Nephron progenitor cell (in vitro differentiated cells): ENCODE measurements around the gene TNFRSF6B.
A peak's percentile ranks its signal among the peaks of the same experiment; 100 is the strongest.

Experiments used
- DNase-seq: peaks from one replicate; pipeline ENCODE4 v3.0.0; 2021
- H3K27ac Mint-ChIP-seq: 2 replicates; pipeline ENCODE4 v1.8.0; 2021; ENCODE audit warnings: mild to moderate bottlenecking, moderate library complexity, mixed read lengths
- H3K27me3 Mint-ChIP-seq: 2 replicates; pipeline ENCODE4 v1.8.0; 2021; ENCODE audit warnings: mild to moderate bottlenecking, low read depth, mixed read lengths; ENCODE audit not compliant: poor library complexity
- H3K36me3 Mint-ChIP-seq: 2 replicates; pipeline ENCODE4 v1.8.0; 2021; ENCODE audit warnings: low read depth, mixed read lengths
- H3K4me1 Mint-ChIP-seq: 2 replicates; pipeline ENCODE4 v1.8.0; 2021; ENCODE audit warnings: mixed read lengths
- H3K4me3 Mint-ChIP-seq: 2 replicates; pipeline ENCODE4 v1.8.0; 2021; ENCODE audit warnings: mild to moderate bottlenecking, moderate library complexity, mixed read lengths
- H3K9me3 Mint-ChIP-seq: 2 replicates; pipeline ENCODE4 v1.8.0; 2021; ENCODE audit warnings: mild to moderate bottlenecking, moderate library complexity, mixed read lengths
- CTCF ChIP-seq: fragments of 200-600 bp; sonication (generic); IDR thresholded peaks from 2 replicates; pipeline ENCODE4 v1.5.0; 2021; ENCODE audit warnings: antibody characterized with exemption

TNFRSF6B gene

GRCh38 chr20:63737695-63737944 lies 41.2 kb downstream of the TNFRSF6B start:
- no peak overlapping the region for H3K27ac Mint-ChIP-seq
- H3K36me3 Mint-ChIP-seq = peaks cover 14% of the 10 kb centered on the region
- TF ChIP-seq CTCF = no peak
- no peak for DNase-seq
- H3K9me3 Mint-ChIP-seq = no peaks in the 10 kb centered on the region
- H3K27me3 Mint-ChIP-seq = peaks cover 8% of the 10 kb centered on the region
- no peaks in the 10 kb centered on the region for H3K4me1 Mint-ChIP-seq
- no peak overlapping the region for H3K4me3 Mint-ChIP-seq

GRCh38 chr20:63737945-63738686 lies 41.7 kb downstream of the TNFRSF6B start:
- TF ChIP-seq CTCF = no peak
- Mint-ChIP-seq H3K4me3 (no peak overlapping the region), H3K9me3 (no peaks in the 10 kb centered on the region), H3K27ac (no peak overlapping the region), H3K36me3 (peaks cover 14% of the 10 kb centered on the region), H3K27me3 (peaks cover 8% of the 10 kb centered on the region), H3K4me1 (peaks cover under 1% of the 10 kb centered on the region)
- DNase-seq = no peak

- no peaks in the 10 kb centered on the region for H3K9me3 Mint-ChIP-seq
- peaks cover 14% of the 10 kb centered on the region for H3K36me3 Mint-ChIP-seq
- TF ChIP-seq CTCF = no peak
- no peak overlapping the region for H3K4me3 Mint-ChIP-seq
- peak; percentile 75 for DNase-seq
- peaks cover 8% of the 10 kb centered on the region for H3K27me3 Mint-ChIP-seq
- peaks cover 6% of the 10 kb centered on the region for H3K4me1 Mint-ChIP-seq
- H3K27ac Mint-ChIP-seq = no peak overlapping the region
Observed at GRCh38 chr20:63738687-63739129, 42.3 kb downstream of the TNFRSF6B start.

- H3K9me3 Mint-ChIP-seq = no peaks in the 10 kb centered on the region
- DNase-seq = peak; percentile 84
- no peak for TF ChIP-seq CTCF
- H3K4me3 Mint-ChIP-seq = peak within 1 kb of the TSS; percentile 75
- H3K27me3 Mint-ChIP-seq = peaks cover 8% of the 10 kb centered on the region
- H3K36me3 Mint-ChIP-seq = peaks cover 10% of the 10 kb centered on the region
- H3K4me1 Mint-ChIP-seq = peaks cover 9% of the 10 kb centered on the region
- no peak within 1 kb of the TSS for H3K27ac Mint-ChIP-seq
Observed at GRCh38 chr20:63739130-63740069, 42.9 kb downstream of the TNFRSF6B start, which contains the start of gene SLC2A4RG. TSS of gene SLC2A4RG (plus strand) at chr20:63739776. CDS start at chr20:63739913, 137 bp downstream.

GRCh38 chr20:63740070-63740626 lies 43.7 kb downstream of the TNFRSF6B start:
- Mint-ChIP-seq H3K9me3 (no peaks in the 10 kb centered on the region), H3K27me3 (peaks cover 8% of the 10 kb centered on the region), H3K4me1 (peaks cover 9% of the 10 kb centered on the region), H3K27ac (no peak overlapping the region), H3K4me3 (peak overlapping the region; percentile 75), H3K36me3 (peaks cover 10% of the 10 kb centered on the region)
- TF ChIP-seq CTCF = no peak
- peak; percentile 64 for DNase-seq
